OCI-LY7 (cell line): Measurements from ENCODE around the gene SLC35F2. TPM values are rescaled to one million over a fixed set of nuclear protein-coding genes. Genes with fewer than 3 reads are reported as not detected.
A peak's percentile ranks its signal among the peaks of the same experiment; 100 is the strongest.

ENCODE experiments used
- BruUV-seq: library from RNA; stranded (reverse); fragments of 400-500 nt; replicated peaks from 2 replicates; lab custom pipeline; 2021; lab: Mats Ljungman, UMichigan
- CTCF ChIA-PET: fragments of 300-600 bp; sonication (Branson Sonifier 250); formaldehyde crosslinking; loops from one replicate; lab custom pipeline; 2022; ENCODE audit warnings: antibody characterized with exemption; ENCODE audit not compliant: unreplicated experiment; lab: Charles Lee
- POLR2A ChIA-PET: fragments of 300-600 bp; sonication (Branson Sonifier 250); formaldehyde crosslinking; loops from one replicate; lab custom pipeline; 2022; ENCODE audit warnings: antibody characterized with exemption; lab: Charles Lee
- DNase-seq: peaks from one replicate; pipeline ENCODE4 v3.0.0-alpha.2; 2015; ENCODE audit warnings: low spot score
- H2AFZ ChIP-seq: fragments of 200-600 bp; sonication (generic), shearing (Covaris generic); 2 replicates; pipeline ENCODE4 v1.6.1; 2014; ENCODE audit warnings: mild to moderate bottlenecking, antibody characterized with exemption, low read length, moderate library complexity
- H3K27ac ChIP-seq: fragments of 200-600 bp; sonication (generic); 2 replicates; pipeline ENCODE4 v1.5.1; 2014; ENCODE audit warnings: mixed run types, low read depth, mild to moderate bottlenecking, moderate library complexity, low read length, inconsistent platforms; ENCODE audit not compliant: poor library complexity, severe bottlenecking
- H3K36me3 ChIP-seq: fragments of 200-600 bp; sonication (generic); 2 replicates; pipeline ENCODE4 v1.6.1; 2014; ENCODE audit warnings: mild to moderate bottlenecking, antibody characterized with exemption, low read length, moderate library complexity, mixed read lengths; ENCODE audit not compliant: insufficient read depth
- H3K4me1 ChIP-seq: fragments of 200-600 bp; sonication (generic); 2 replicates; pipeline ENCODE4 v1.5.1; 2014; ENCODE audit warnings: mild to moderate bottlenecking, low read length; ENCODE audit not compliant: insufficient read depth, poor library complexity, severe bottlenecking
- H3K4me2 ChIP-seq: fragments of 200-600 bp; sonication (generic); 2 replicates; pipeline ENCODE4 v1.6.1; 2014; ENCODE audit warnings: mild to moderate bottlenecking, low read length
- H3K4me3 ChIP-seq: fragments of 200-600 bp; sonication (generic); 2 replicates; pipeline ENCODE4 v1.5.1; 2014; ENCODE audit warnings: mild to moderate bottlenecking, low read depth, low read length; ENCODE audit not compliant: poor library complexity, severe bottlenecking
- H3K79me2 ChIP-seq: fragments of 200-600 bp; sonication (generic); 2 replicates; pipeline ENCODE4 v1.6.1; 2016; ENCODE audit warnings: low read depth, mild to moderate bottlenecking, low read length, moderate library complexity, mixed read lengths; ENCODE audit not compliant: insufficient read depth
- H3K9me2 ChIP-seq: fragments of 200-600 bp; sonication (generic); 2 replicates; pipeline ENCODE4 v1.6.1; 2016; ENCODE audit warnings: mild to moderate bottlenecking, low read length, mixed read lengths; ENCODE audit not compliant: insufficient read depth
- H3K9me3 ChIP-seq: fragments of 200-600 bp; sonication (generic); 2 replicates; pipeline ENCODE4 v1.6.1; 2014; ENCODE audit warnings: mild to moderate bottlenecking, mixed run types, low read length, mixed read lengths
- H4K20me1 ChIP-seq: fragments of 200-600 bp; sonication (generic); 2 replicates; pipeline ENCODE4 v1.6.1; 2014; ENCODE audit warnings: mild to moderate bottlenecking, antibody characterized with exemption, low read length, moderate library complexity, mixed read lengths; ENCODE audit not compliant: insufficient read depth
- CTCF ChIP-seq: fragments of 200-600 bp; sonication (generic); conservative IDR thresholded peaks from 2 replicates; pipeline ENCODE4 v1.5.1; 2014; ENCODE audit warnings: mild to moderate bottlenecking, antibody characterized with exemption, low read length, moderate library complexity, mixed read lengths
- EZH2phosphoT487 ChIP-seq: fragments of 200-600 bp; sonication (generic); IDR thresholded peaks from 2 replicates; pipeline ENCODE4 v1.6.1; 2018; ENCODE audit warnings: low read depth, borderline replicate concordance, mild to moderate bottlenecking, mixed run types, antibody characterized with exemption, low read length, moderate library complexity, mixed read lengths
- intact Hi-C: fragments of 100-400 bp; cut with micrococcal nuclease; formaldehyde crosslinking; loops from one replicate; pipeline ENCODE4 v1.10.0; 2022; ENCODE audit not compliant: unreplicated experiment
- total RNA-seq, 2 experiments: library from RNA; depleted of rRNA in 1 of 2; stranded (reverse); fragments of >200 nt in 1 of 2; shearing (Covaris generic) in 1 of 2; gene quantifications; 2 replicates each; pipeline ENCODE4 v1.2.3, GENCODE V29; 2014 to 2022

The SLC35F2 gene
- total RNA-seq, 2 experiments from 2014 or later = 21.1 to 23.3 TPM

GRCh38 chr11:107856981-107857517, 1.5 kb downstream of the SLC35F2 start:
- peak overlapping the region; percentile 71 for H3K4me2 ChIP-seq
- H4K20me1 ChIP-seq = no peaks in the 10 kb centered on the region
- H2AFZ ChIP-seq = no peak overlapping the region
- no peaks in the 10 kb centered on the region for H3K9me2 ChIP-seq
- peaks cover 14% of the 10 kb centered on the region for H3K36me3 ChIP-seq
- BruUV-seq = no TSS peak
- no peaks in the 10 kb centered on the region for H3K9me3 ChIP-seq
- ChIA-PET POLR2A (no interaction called here), CTCF (no interaction called here)
- DNase-seq = no peak
- H3K4me1 ChIP-seq = peaks cover 18% of the 10 kb centered on the region
- H3K27ac ChIP-seq = no peak overlapping the region
- TF ChIP-seq EZH2phosphoT487 = no peak
- TF ChIP-seq CTCF = no peak
- peak overlapping the region; percentile 85 for H3K4me3 ChIP-seq
- intact Hi-C loops = loop anchor here (5.0 kb wide), 4 partner anchors 265 to 805 kb away; partner anchors contain the start of genes ACAT1, C11orf65 and CWF19L2
- peaks cover 49% of the 10 kb centered on the region for H3K79me2 ChIP-seq

GRCh38 chr11:107856180-107856980, 2.2 kb downstream of the SLC35F2 start:
- intact Hi-C loops = loop anchor here (5.0 kb wide), 4 partner anchors 266 to 806 kb away; partner anchors contain the start of genes ACAT1, C11orf65 and CWF19L2
- Histone ChIP-seq H3K4me1 (peaks cover 18% of the 10 kb centered on the region), H3K27ac (no peak overlapping the region), H3K9me2 (no peaks in the 10 kb centered on the region), H4K20me1 (no peaks in the 10 kb centered on the region), H3K4me3 (no peak overlapping the region), H3K36me3 (peaks cover 14% of the 10 kb centered on the region), H2AFZ (no peak overlapping the region), H3K4me2 (peak overlapping the region; percentile 71; the same call in 1 of the 2 replicates), H3K9me3 (no peaks in the 10 kb centered on the region), H3K79me2 (peaks cover 54% of the 10 kb centered on the region)
- DNase-seq = no peak
- ChIA-PET POLR2A (interaction anchor here (0.7 kb wide), 1 partner anchor 220 kb away, joined by 3 read pairs; no protein-coding TSS in a partner anchor), CTCF (interaction anchor here (0.6 kb wide), 1 partner anchor 47 kb away, joined by 3 read pairs; no protein-coding TSS in a partner anchor)
- TF ChIP-seq EZH2phosphoT487 = no peak
- TF ChIP-seq CTCF = no peak
- BruUV-seq = no TSS peak
